Sigmoid colon (tissue), 7 donors: ENCODE results near the gene BARX2. TPM values are rescaled to one million over a fixed set of nuclear protein-coding genes. Genes with fewer than 3 reads are reported as not detected.

ENCODE experiments used
- DNase-seq: peaks from one replicate; pipeline ENCODE4 v3.0.0-alpha.2; 2019
- H3K27ac ChIP-seq, 4 donors: fragments of 200-600 bp; sonication (generic); one replicate each; pipeline ENCODE4 v1.5.1; 2016 to 2019; ENCODE audit warnings: mild to moderate bottlenecking in 1 of 4
- H3K27me3 ChIP-seq, 3 donors: fragments of 200-600 bp; sonication (generic); one replicate each; pipeline ENCODE4 v1.5.1; 2019; ENCODE audit warnings: mild to moderate bottlenecking in 1 of 3
- H3K36me3 ChIP-seq, 4 donors: fragments of 200-600 bp; sonication (generic); one replicate each; pipeline ENCODE4 v1.5.1; 2016 to 2019
- H3K4me1 ChIP-seq, 4 donors: fragments of 200-600 bp; sonication (generic); one replicate each; pipeline ENCODE4 v1.5.1; 2017 to 2019
- H3K4me3 ChIP-seq, 4 donors: fragments of 200-600 bp; sonication (generic); one replicate each; pipeline ENCODE4 v1.5.1; 2017 to 2019; ENCODE audit warnings: mild to moderate bottlenecking in 2 of 4, moderate library complexity in 1 of 4
- H3K9me3 ChIP-seq, 4 donors: fragments of 200-600 bp in 3 of 4; sonication (generic) in 3 of 4; one replicate each; pipeline versions ENCODE4 v1.5.1 to v1.6.1; 2013 to 2019
- CTCF ChIP-seq, 4 experiments: fragments of 450-650 bp in 3 of 4; fragments of 200-600 bp in 1 of 4; IDR thresholded peaks; one replicate each; pipeline ENCODE4 v1.5.1; 2016 to 2019; ENCODE audit warnings: antibody characterized with exemption in 4 of 4, mild to moderate bottlenecking in 3 of 4, moderate library complexity in 2 of 4
- EP300 ChIP-seq, 4 donors: sonication (generic); formaldehyde crosslinking; IDR thresholded peaks; one replicate each; pipeline ENCODE4 v1.6.1; 2017; ENCODE audit warnings: antibody characterized with exemption in 4 of 4
- POLR2A ChIP-seq, 2 donors: fragments of 450-650 bp; IDR thresholded peaks; one replicate each; pipeline ENCODE4 v1.6.1; 2016; ENCODE audit warnings: antibody characterized with exemption in 2 of 2, mild to moderate bottlenecking in 2 of 2, moderate library complexity in 2 of 2
- POLR2AphosphoS5 ChIP-seq, 4 donors: sonication (generic); formaldehyde crosslinking; IDR thresholded peaks; one replicate each; pipeline ENCODE4 v1.6.1; 2017; ENCODE audit warnings: antibody characterized with exemption in 4 of 4
- WGBS, 2 donors: extraction: QIAGEN DNeasy Blood & Tissue Kit; methylation state at CpG; one replicate each; pipeline ENCODE4 v1.1.7; 2013; 5-methylcytosine and 5-hydroxymethylcytosine counted together
- intact Hi-C: fragments of 100-400 bp; cut with DNase I; formaldehyde crosslinking; loops from one replicate; pipeline ENCODE4 v1.15.1; 2023
- polyA plus RNA-seq, 3 donors: library from polyadenylated mRNA; stranded (reverse); fragments of 200-250 nt; gene quantifications; one replicate each; pipeline ENCODE4 v1.2.3, GENCODE V29; 2013
- total RNA-seq, 4 donors: library from RNA; depleted of rRNA; stranded (reverse); fragments of >200 nt; gene quantifications; one replicate each; pipeline ENCODE4 v1.1.0, GENCODE V29; 2016
- donor health status: healthy with polysubstance abuse.
- donor health status: Bipolar disorder and iron deficiency.
- donor health status: healthy.

The BARX2 gene
- total and polyA plus RNA-seq, 7 donors: 10.0 to 19.7 (median 12.0) TPM; not detected in 4

- 81 to 84% methylated on average over 2 of the region's 2 CpGs for WGBS, 2 donors
- Histone ChIP-seq H3K36me3 (no peaks in the 10 kb centered on the region), H3K4me1 (no peaks in the 10 kb centered on the region), H3K9me3 (no peaks in the 10 kb centered on the region), H3K27me3 (peaks cover 0 to 66% (median under 1%) of the 10 kb centered on the region in 3 donors), H3K27ac (no peak overlapping the region), H3K4me3 (no peak overlapping the region)
- DNase-seq: no peak
- TF ChIP-seq POLR2AphosphoS5 (IDR thresholded peaks at IDR 0.05): no peak
- no peak for TF ChIP-seq EP300 (IDR thresholded peaks at IDR 0.05)
- no peak for TF ChIP-seq CTCF (IDR thresholded peaks at IDR 0.05)
- no peak for TF ChIP-seq POLR2A (IDR thresholded peaks at IDR 0.05)
- intact Hi-C loops: no loop called here
Observed at GRCh38 chr11:129385801-129386200, 10.2 kb downstream of the BARX2 start.

GRCh38 chr11:129386795-129387397, 11.2 kb downstream of the BARX2 start:
- no peak for TF ChIP-seq CTCF (IDR thresholded peaks at IDR 0.05)
- no peak for TF ChIP-seq POLR2A (IDR thresholded peaks at IDR 0.05)
- no peak for TF ChIP-seq POLR2AphosphoS5 (IDR thresholded peaks at IDR 0.05)
- no peak for TF ChIP-seq EP300 (IDR thresholded peaks at IDR 0.05)
- Histone ChIP-seq H3K9me3 (no peaks in the 10 kb centered on the region), H3K36me3 (no peaks in the 10 kb centered on the region), H3K27me3 (peaks cover 0 to 58% (median 0%) of the 10 kb centered on the region in 3 donors), H3K27ac (no peak overlapping the region), H3K4me1 (no peaks in the 10 kb centered on the region), H3K4me3 (no peak overlapping the region)
- no peak for DNase-seq
- WGBS, 2 donors: 7 to 43% methylated on average over 11 of the region's 11 CpGs
- intact Hi-C loops: no loop called here

- no peak for TF ChIP-seq POLR2A (IDR thresholded peaks at IDR 0.05)
- TF ChIP-seq CTCF (IDR thresholded peaks at IDR 0.05): no peak
- TF ChIP-seq POLR2AphosphoS5 (IDR thresholded peaks at IDR 0.05): no peak
- Histone ChIP-seq H3K9me3 (no peaks in the 10 kb centered on the region), H3K36me3 (no peaks in the 10 kb centered on the region), H3K27ac (no peak overlapping the region), H3K4me1 (no peaks in the 10 kb centered on the region), H3K27me3 (peaks cover 0 to 53% (median 0%) of the 10 kb centered on the region in 3 donors), H3K4me3 (no peak overlapping the region)
- DNase-seq: no peak
- intact Hi-C loops: no loop called here
- WGBS, 2 donors: 52 to 69% methylated on average over 1 of the region's 1 CpG
Observed at GRCh38 chr11:129387434-129387833, 11.8 kb downstream of the BARX2 start.

GRCh38 chr11:129388824-129389223, 13.2 kb downstream of the BARX2 start:
- intact Hi-C loops: no loop called here
- TF ChIP-seq CTCF (IDR thresholded peaks at IDR 0.05) (no peak), POLR2AphosphoS5 (IDR thresholded peaks at IDR 0.05) (no peak), EP300 (IDR thresholded peaks at IDR 0.05) (no peak), POLR2A (IDR thresholded peaks at IDR 0.05) (no peak)
- H3K27ac ChIP-seq: no peak overlapping the region
- 12 to 54% methylated on average over 2 of the region's 2 CpGs for WGBS, 2 donors
- peaks cover 0 to 44% (median 0%) of the 10 kb centered on the region in 3 donors for H3K27me3 ChIP-seq
- no peaks in the 10 kb centered on the region for H3K4me1 ChIP-seq
- no peak for DNase-seq
- no peaks in the 10 kb centered on the region for H3K36me3 ChIP-seq
- no peaks in the 10 kb centered on the region for H3K9me3 ChIP-seq
- H3K4me3 ChIP-seq: no peak overlapping the region

GRCh38 chr11:129390303-129390821, 14.7 kb downstream of the BARX2 start:
- no peaks in the 10 kb centered on the region for H3K4me1 ChIP-seq
- H3K9me3 ChIP-seq: no peaks in the 10 kb centered on the region
- intact Hi-C loops: no loop called here
- H3K27me3 ChIP-seq: peaks cover 0 to 45% (median 0%) of the 10 kb centered on the region in 3 donors
- no peaks in the 10 kb centered on the region for H3K36me3 ChIP-seq
- no peak for TF ChIP-seq POLR2A (IDR thresholded peaks at IDR 0.05)
- no peak for TF ChIP-seq POLR2AphosphoS5 (IDR thresholded peaks at IDR 0.05)
- no peak for TF ChIP-seq CTCF (IDR thresholded peaks at IDR 0.05)
- no peak for TF ChIP-seq EP300 (IDR thresholded peaks at IDR 0.05)
- no peak for DNase-seq
- H3K27ac ChIP-seq: no peak overlapping the region
- no peak overlapping the region for H3K4me3 ChIP-seq
- WGBS, 2 donors: 89 to 92% methylated on average over 4 of the region's 4 CpGs
